Esophagus muscularis mucosa (tissue), 3 donors: ENCODE data around the gene RFESD.

ENCODE experiments used
- POLR2A ChIP-seq: fragments of 450-650 bp; IDR thresholded peaks from one replicate; pipeline ENCODE4 v1.6.1; 2017; ENCODE audit warnings: antibody characterized with exemption, moderate library complexity, mild to moderate bottlenecking, low read depth
- TF ChIP-seq, protein P1 (sequence below), 3 experiments: fragments of 200-600 bp in 2 of 3; fragments of 450-650 bp in 1 of 3; sonication (generic) in 2 of 3; IDR thresholded peaks; one replicate each; pipeline ENCODE4 v1.5.1; 2017 to 2019; ENCODE audit warnings: antibody characterized with exemption in 3 of 3, mild to moderate bottlenecking in 2 of 3, moderate library complexity in 1 of 3

DNA sequence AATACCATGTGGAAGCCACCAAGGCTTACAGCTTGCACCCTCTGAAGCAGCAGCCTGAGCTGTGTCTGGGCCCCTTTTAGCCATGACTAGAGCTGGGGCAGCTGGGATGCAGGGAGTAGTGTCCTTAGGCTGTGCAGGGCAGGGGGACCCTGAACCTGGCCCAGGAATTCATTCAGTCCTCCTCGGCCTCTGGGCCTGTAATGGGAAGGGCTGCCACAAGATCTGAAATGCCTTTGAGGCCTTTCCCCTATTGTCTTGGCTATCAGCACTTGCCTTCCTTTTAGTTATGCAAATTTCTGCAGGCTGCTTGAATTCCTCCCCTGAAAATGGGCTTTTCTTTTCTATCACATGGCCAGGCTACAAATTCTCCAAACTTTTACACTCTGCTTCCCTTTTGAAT is 17.6 kb upstream of the RFESD start:
- TF ChIP-seq, protein P1, sequence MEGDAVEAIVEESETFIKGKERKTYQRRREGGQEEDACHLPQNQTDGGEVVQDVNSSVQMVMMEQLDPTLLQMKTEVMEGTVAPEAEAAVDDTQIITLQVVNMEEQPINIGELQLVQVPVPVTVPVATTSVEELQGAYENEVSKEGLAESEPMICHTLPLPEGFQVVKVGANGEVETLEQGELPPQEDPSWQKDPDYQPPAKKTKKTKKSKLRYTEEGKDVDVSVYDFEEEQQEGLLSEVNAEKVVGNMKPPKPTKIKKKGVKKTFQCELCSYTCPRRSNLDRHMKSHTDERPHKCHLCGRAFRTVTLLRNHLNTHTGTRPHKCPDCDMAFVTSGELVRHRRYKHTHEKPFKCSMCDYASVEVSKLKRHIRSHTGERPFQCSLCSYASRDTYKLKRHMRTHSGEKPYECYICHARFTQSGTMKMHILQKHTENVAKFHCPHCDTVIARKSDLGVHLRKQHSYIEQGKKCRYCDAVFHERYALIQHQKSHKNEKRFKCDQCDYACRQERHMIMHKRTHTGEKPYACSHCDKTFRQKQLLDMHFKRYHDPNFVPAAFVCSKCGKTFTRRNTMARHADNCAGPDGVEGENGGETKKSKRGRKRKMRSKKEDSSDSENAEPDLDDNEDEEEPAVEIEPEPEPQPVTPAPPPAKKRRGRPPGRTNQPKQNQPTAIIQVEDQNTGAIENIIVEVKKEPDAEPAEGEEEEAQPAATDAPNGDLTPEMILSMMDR (IDR thresholded peaks at IDR 0.05): no peak
- no peak for TF ChIP-seq POLR2A
